ENCODE measurements around the gene SLC11A2.

DNA sequence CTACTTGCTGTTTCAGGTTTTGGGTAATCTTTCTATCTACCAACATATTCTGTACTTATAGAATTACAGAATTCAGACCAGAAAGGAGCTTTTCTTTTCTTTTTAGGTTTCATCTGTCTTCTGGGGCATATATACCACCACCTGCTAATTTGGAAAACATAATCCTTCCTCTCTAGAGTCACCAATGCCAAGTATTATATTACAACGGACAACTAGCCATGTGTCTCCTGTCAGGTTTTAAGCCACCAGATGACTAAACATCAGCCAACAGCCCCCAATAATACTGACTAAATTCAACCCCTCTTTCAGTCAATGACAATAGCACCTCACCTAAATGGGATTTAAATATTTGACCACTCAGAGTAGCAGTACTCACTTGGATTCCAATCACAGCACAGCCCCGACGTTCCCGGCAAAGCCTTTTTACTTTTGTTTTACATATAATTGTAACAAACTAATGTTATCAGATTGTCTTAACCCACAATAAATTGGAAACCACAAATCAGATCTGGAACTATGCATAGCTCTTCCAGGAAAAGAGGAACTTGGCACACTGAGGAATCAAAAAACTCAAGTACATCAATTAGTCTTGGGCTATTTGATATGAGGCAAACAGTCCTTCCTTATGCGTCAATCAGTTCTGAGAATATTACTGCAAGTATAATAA, 13.5 kb downstream of the SLC11A2 start:
- TF ChIP-seq, protein P1, sequence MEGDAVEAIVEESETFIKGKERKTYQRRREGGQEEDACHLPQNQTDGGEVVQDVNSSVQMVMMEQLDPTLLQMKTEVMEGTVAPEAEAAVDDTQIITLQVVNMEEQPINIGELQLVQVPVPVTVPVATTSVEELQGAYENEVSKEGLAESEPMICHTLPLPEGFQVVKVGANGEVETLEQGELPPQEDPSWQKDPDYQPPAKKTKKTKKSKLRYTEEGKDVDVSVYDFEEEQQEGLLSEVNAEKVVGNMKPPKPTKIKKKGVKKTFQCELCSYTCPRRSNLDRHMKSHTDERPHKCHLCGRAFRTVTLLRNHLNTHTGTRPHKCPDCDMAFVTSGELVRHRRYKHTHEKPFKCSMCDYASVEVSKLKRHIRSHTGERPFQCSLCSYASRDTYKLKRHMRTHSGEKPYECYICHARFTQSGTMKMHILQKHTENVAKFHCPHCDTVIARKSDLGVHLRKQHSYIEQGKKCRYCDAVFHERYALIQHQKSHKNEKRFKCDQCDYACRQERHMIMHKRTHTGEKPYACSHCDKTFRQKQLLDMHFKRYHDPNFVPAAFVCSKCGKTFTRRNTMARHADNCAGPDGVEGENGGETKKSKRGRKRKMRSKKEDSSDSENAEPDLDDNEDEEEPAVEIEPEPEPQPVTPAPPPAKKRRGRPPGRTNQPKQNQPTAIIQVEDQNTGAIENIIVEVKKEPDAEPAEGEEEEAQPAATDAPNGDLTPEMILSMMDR (IDR thresholded peaks at IDR 0.05), result no peak
- TF ChIP-seq POLR2AphosphoS5 (IDR thresholded peaks at IDR 0.05) (peak; percentile 21), POLR2A (IDR thresholded peaks at IDR 0.05) (no peak)
